ENCODE data around the gene FIBP.

The FIBP gene

DNA sequence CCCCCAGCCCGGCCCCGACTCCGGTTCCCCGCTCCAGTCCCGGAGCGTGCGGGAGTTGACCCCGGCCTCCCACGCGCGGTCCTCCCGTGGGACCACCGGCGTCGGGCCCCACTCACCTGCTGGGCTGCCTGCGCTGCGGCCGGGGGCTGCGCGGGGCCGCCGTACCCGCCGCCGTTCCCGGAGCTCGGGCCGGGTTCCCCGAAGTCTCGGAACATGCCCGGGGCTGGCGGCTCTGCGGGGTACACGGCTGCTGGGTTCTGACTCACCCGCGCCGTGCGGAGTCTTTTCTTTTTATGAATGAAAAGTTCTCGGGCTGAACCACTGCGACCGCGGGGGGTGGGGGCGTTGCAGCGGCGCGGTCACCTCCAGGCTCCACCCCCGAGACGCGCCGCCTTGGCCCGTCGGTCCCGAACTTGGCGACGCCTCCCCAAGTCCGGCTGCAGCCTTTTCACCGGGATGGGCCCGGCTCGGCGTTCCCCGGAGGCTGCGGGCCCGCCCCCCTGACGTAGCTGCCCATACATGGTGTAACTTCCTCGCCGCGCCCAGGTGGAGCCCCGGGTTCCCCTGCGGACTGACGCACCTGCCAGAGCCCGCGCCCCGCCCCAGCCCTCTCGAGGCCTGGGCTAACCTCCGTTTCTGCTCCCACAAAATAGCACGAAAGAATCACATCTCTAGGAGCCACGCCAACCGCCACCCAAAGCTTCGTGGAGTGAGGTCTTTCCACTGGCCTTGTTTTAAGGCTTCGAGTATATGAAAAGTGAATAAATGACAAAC is 12.0 kb upstream of the FIBP start, which contains the start of gene FOSL1:
FOSL1 (minus strand) TSS at position 264 of the 774 bp plus-strand sequence; CDS start at position 215, 49 bp downstream.
- DNase-seq (ENCODE audit: low spot score) = peak; percentile 93
- no peak for TF ChIP-seq CTCF (IDR thresholded peaks at IDR 0.05; ENCODE audit: extremely low read depth, missing control alignments)

- TF ChIP-seq CTCF (IDR thresholded peaks at IDR 0.05; ENCODE audit: extremely low read depth, missing control alignments) = no peak
- DNase-seq (ENCODE audit: low spot score) = peak; percentile 74
Measured at GRCh38 chr11:65899356-65900124, 11.3 kb upstream of the FIBP start.

DNA sequence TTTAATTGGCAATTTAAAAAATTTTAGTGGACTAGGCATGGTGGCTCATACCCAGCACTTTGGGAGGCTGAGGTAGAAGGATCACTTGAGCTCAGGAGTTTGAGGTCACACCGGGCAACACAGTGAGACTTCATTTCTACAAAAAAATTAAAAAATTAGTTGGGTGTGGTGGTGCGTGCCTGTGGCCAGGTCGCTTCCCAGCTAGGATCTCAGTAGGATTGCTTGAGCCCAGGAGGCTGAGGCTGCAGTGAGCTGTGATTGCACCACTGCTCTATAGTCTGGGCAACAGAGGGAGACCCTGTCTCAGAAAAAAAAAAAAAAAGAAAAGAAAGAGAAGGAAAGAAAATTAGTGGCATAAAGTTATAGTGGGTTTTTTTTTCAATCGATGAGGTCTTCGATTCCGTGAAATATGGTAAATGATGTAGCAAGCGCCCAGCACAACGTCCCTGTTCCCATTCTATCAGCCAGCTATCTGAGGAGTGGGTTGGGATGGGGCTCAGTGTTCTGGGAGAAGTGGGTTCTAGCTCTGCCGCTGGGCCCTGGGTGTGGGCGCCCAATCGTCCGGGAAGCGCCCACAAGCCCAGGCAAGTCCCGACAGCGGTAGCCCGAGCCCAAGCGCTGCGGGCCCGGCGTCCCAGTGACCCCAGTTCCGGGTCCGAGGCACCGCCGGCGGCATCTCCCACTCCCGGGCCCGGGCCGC is 10.5 kb upstream of the FIBP start:
- TF ChIP-seq CTCF (IDR thresholded peaks at IDR 0.05; ENCODE audit: extremely low read depth, missing control alignments) = no peak
- DNase-seq (ENCODE audit: low spot score) = no peak

GRCh38 chr11:65897020-65897471 is 8.8 kb upstream of the FIBP start:
- TF ChIP-seq CTCF (IDR thresholded peaks at IDR 0.05; ENCODE audit: extremely low read depth, missing control alignments) = no peak
- DNase-seq (ENCODE audit: low spot score) = no peak

DNA sequence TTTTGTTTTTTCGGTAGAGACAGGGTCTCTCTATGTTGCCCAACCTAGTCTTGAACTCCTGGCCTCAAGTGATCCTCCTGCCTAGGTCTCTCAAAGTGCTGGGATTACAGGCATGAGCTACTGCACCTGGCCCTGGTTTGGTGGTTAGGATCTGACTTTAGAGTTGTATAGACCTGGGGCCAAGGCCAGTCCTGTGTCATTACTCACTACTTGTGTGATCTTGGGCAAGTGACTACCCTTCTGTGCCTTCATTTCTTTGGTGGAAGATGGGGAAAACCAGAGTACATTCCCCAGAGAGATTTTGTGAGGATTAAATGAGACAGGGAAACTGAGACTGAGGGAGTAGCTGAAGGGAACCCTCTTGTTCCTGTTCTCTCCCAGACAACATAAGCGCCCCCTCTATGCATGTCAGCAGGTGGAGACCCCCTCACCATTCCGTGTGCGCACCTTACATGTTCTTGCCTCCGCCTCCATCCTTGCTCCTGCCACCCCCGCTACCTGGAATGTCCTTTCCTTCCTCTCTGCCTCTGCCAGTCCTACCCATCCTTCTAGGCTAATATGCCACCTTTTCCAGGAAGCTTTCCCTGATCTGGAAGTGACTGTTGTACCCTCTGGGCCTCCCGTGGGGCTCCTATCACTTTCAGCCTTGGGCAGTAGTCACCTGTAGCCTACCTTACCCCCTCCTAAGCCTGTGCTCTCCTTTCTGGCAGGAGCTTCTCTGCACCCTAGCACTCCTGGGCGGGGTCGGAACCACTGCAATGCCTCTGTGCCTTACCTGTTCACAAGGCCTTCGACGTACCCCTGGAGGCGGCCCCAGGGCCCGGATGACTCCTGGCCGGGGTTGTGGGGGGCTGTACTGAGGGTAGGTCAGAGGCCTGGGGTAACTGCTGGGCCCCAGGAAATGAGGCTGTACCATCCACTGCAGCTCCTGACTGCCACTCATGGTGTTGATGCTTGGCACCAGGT is 8.0 kb upstream of the FIBP start:
- DNase-seq (ENCODE audit: low spot score) = no peak
- no peak for TF ChIP-seq CTCF (IDR thresholded peaks at IDR 0.05; ENCODE audit: extremely low read depth, missing control alignments)

GRCh38 chr11:65895482-65895981 is 7.3 kb upstream of the FIBP start:
- TF ChIP-seq CTCF (IDR thresholded peaks at IDR 0.05; ENCODE audit: extremely low read depth, missing control alignments) = no peak
- DNase-seq (ENCODE audit: low spot score) = no peak
